GM12864 (cell line): Measurements from ENCODE around the gene SEMA3D.

Source experiments
- DNase-seq: peaks from one replicate; pipeline ENCODE4 v3.0.0-alpha.2; 2011; ENCODE audit warnings: low read depth
- H3K4me3 ChIP-seq: 2 replicates; pipeline ENCODE4 v1.5.1; 2011; ENCODE audit warnings: mild to moderate bottlenecking, low read depth, low read length, control low read depth
- TF ChIP-seq, protein P1 (sequence below): IDR thresholded peaks from 2 replicates; pipeline ENCODE4 v1.5.1; 2011; ENCODE audit warnings: low read depth, mild to moderate bottlenecking, moderate library complexity, low read length, control low read depth, inconsistent platforms; ENCODE audit errors: missing control alignments

The SEMA3D gene

DNA sequence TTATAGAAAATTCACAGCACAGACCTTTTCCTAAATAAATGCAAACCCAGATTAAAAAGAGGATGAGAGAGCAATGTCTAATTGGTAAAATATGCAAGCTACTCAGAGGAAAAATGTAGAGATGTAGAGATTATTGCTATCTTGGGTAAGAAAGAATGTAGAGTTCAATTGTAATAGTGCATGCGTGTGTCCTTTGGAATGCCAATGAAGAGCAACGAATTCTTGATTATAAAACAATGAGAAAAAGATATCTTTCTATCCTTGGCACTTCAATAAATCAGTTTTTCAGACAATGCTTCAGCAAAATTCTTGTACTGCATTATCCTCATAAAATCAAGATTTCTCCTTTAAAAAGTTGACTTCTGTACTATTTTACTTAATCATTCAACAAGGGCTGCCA is 50.9 kb downstream of the SEMA3D start:
- TF ChIP-seq, protein P1, sequence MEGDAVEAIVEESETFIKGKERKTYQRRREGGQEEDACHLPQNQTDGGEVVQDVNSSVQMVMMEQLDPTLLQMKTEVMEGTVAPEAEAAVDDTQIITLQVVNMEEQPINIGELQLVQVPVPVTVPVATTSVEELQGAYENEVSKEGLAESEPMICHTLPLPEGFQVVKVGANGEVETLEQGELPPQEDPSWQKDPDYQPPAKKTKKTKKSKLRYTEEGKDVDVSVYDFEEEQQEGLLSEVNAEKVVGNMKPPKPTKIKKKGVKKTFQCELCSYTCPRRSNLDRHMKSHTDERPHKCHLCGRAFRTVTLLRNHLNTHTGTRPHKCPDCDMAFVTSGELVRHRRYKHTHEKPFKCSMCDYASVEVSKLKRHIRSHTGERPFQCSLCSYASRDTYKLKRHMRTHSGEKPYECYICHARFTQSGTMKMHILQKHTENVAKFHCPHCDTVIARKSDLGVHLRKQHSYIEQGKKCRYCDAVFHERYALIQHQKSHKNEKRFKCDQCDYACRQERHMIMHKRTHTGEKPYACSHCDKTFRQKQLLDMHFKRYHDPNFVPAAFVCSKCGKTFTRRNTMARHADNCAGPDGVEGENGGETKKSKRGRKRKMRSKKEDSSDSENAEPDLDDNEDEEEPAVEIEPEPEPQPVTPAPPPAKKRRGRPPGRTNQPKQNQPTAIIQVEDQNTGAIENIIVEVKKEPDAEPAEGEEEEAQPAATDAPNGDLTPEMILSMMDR = no peak
- H3K4me3 ChIP-seq = no peak overlapping the region
- no peak for DNase-seq

DNA sequence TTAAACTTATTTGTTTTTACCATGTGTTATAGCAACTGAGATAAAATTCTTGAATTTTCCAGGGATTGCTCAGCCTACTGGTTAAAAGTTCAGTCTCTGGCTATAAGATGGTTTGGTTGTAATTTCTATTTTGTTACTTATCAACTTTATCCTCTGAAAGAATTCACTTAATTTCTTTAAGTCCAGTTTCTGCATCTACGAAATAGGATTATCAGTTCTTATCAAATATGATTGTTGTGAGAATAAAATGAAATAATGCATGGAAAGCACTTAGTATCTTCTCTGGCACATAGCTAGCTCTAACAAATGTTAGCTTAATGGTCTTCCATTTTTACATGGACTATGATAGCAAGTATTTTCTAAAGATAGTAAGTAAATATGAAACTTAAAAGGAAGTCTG is 53.3 kb downstream of the SEMA3D start:
- no peak for DNase-seq
- no peak overlapping the region for H3K4me3 ChIP-seq
- TF ChIP-seq, protein P1 = no peak

DNA sequence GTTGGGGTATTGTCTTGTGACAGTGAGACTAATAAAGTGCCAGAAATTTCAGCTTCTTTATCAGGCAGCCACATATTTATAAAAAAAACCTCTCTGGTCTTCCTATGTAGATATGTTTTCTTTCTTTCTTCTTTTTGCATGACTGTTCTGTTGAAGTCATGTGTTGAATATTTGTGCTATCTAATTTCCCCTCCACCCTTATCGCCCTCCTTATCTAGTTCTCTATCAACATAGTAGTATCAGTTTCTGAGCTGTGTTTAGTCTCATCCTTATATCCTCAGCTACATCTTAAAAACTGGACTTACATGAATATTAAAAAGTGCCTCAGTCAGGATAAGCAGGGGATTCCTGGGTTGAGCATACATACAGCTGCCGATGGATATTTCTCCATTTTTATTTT is 53.9 kb downstream of the SEMA3D start:
- TF ChIP-seq, protein P1 = no peak
- DNase-seq = no peak
- H3K4me3 ChIP-seq = no peak overlapping the region

DNA sequence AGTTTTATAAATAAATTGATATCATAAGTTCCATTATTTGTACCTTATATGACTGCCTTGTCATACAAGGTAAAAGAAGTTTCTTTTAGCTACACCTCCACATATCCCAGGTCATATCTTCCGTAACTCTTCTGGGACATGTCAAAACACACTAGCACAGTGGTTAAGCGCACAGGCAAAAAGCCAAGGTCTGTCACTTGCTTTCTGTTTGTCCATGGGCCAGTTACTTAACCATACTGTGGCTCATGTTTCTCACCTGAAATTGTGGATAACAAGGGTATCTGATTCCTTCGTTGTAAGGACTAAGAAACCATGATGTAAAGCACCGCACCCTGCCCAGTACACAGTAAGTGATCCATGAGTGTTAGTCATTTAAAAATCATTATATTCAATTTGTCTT is 56.2 kb downstream of the SEMA3D start:
- TF ChIP-seq, protein P1 = no peak
- H3K4me3 ChIP-seq = no peak overlapping the region
- no peak for DNase-seq

DNA sequence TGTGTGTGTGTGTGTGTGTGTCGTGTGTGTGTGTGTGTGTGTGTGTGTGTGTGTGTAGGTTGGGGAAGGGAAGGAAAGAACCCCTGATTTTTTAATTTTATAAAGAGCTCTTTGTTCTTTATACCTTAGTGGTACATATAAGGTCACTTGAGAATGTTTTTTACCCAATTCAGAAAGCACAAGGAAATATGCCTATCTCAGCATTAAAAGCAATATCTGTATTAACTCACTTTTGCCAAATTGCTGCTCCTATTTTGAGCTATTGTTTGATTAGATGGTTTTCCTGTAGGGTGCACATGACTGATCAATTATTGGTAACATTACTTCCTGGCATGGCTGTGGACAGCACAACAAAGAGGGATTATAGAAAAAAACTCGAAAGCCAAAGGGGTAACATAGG is 60.5 kb downstream of the SEMA3D start:
- TF ChIP-seq, protein P1 = no peak
- no peak overlapping the region for H3K4me3 ChIP-seq
- no peak for DNase-seq

DNA sequence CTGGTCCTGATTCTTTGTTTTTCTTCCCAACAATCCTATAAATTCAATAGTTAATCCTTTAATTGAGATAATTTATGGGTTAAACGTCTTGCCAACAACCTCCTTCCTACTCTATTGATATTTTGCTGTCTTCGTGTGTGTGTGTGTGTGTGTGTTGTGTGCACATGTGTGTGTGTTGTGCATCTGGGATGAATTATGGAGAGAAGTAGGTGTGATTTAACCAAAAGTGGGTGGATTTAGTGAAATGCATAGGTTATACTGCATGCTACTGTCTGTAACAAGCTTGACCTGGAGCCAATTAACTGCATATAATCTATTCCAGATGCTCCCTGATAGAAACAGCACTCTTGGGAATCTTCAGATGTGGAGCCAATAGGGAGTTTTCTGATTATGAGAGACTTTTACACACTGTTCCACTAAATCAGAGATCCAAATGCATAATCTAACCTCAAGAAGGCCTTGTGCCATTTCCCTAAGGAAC is 61.2 kb downstream of the SEMA3D start:
- DNase-seq = no peak
- TF ChIP-seq, protein P1 = no peak
- no peak overlapping the region for H3K4me3 ChIP-seq

DNA sequence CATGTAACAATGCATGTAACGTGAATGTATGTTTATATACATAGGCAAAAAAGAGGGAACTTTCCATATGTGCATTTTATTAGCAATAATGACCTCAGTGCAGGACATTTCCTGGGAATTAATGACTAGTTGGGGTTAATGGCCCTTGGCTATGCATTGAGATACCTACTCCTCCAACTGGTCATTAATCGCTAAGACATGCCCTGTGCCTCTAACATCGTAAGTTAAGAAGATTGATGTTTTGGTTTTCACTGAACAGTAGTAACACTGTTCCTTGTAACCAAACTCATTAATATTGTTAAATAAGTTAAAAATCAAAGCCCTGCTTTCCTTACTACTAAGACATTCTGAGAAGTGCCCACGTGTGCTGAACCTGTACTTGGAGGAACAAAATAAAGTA is 61.7 kb downstream of the SEMA3D start:
- TF ChIP-seq, protein P1 = no peak
- H3K4me3 ChIP-seq = no peak overlapping the region
- DNase-seq = no peak
